Activated effector memory CD4-positive, alpha-beta T cell treated with anti-CD3 and anti-CD28 coated beads, Interleukin-2, amount 50 U/mL, for 16 hours (primary cell): ENCODE data around the gene L3MBTL3.
A peak's percentile ranks its signal among the peaks of the same experiment; 100 is the strongest.

Experiments
- DNase-seq: peaks from one replicate; pipeline ENCODE4 v3.0.0-alpha.2; 2020

The L3MBTL3 gene

DNA sequence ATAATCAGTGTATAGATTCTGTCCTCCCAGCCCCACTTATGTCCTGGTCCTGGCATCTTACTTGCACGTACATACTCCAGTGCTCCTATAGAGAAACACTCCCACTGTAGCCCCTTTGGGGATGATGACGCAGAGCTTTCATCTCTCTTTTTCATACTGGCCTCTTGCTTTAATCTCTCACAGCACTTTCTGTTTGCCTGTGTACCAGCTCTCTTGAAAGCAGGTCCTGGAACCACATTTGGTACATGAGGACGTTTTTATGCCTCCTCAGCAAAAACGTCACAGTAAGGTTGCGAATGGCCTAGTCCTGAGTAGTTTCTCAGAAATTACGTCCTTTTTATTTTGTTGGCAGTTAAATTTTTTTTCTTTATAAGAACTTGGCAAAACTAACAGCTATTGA lies 10.8 kb downstream of the L3MBTL3 start:
- DNase-seq, result no peak

- no peak for DNase-seq
Measured at GRCh38 chr6:130032758-130033340, 14.5 kb downstream of the L3MBTL3 start.

- no peak for DNase-seq
Measured at GRCh38 chr6:130033949-130034348, 15.6 kb downstream of the L3MBTL3 start.

GRCh38 chr6:130034378-130035146 lies 16.2 kb downstream of the L3MBTL3 start:
- peak; percentile 69 for DNase-seq

DNA sequence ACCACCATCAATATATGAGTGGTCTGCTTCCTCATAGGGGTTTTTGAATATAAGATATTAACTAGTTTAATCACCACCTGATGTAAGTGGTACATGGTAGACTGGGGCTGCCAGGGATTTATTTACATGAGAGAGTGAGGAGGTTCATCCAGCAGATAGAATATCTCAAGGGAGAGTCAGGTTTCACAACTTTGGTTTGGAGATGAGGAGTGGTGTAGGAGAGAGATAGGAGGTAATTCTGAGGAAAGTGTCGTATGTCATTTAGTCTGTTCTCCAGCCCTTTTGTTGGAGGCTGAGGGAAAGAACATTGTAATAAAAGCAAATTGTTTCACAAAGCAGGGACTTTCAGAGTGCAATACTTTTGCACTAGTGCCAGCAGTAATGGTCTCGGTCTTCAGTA lies 16.8 kb downstream of the L3MBTL3 start:
- no peak for DNase-seq

DNA sequence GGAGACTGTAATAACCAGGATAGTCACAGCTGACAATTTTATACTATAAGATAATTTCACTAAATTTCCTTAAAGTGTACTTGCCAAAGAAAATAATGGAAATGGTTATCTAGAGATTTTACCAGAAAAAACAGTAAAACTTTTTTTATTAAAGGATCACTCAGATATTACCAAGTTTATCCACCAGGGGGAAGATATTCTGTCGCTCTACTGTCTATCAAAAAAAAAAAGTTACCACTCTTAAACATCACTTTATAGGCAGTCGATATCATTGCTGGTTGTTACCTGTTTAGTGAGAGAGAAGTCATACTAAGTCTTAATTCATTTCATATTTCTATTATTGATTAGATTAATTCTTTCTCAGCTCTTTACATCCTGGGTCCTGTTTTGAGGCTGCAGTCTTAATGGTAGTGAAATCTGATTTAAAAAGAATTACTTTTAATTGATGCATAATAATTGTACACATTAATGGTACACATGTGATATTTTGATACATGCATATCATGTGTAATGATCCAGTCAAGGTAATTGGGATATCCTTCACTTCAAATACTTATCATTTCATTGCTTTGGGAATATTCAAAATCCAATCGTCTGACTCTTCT lies 18.9 kb downstream of the L3MBTL3 start:
- DNase-seq, result no peak

DNA sequence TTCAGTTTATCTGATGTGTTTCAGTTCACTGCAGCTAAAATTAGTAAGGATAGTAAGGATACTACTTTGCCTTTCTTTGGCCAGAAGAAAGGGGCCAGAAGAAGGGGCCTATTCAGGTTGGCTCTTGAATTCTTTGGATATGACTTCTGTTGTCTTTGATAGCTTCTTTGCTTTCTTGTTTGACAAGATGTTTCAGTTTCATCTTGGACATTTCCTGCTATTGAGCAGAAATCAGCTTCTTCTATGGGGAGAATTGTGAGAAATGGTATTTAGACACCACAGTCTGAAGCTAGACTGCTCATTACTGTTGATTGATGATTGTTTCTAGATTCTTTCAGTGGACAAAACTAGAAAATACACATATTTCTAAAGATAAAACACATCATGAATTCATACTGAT lies 23.2 kb downstream of the L3MBTL3 start:
- DNase-seq, result no peak

- no peak for DNase-seq
Measured at GRCh38 chr6:130043344-130043743, 25.0 kb downstream of the L3MBTL3 start.

DNA sequence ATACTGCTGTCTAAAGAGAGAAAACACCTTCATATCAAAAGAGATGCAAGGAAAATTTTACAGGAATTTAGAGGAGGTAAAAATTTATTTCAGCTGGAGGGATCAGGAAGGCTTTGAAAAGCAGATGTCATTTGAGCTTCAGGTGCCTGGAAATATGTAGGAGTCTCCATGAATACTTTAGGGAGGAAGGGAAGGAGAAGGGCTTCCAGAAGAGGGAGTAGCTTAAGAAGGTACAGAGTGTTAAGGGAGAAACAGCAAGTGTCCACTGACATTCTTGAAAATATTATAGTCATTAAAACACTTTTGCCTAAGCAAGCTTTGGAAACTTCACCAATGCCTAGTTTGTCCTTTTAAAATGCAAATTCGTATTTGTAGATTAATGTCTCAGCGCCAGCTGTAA lies 27.2 kb downstream of the L3MBTL3 start:
- no peak for DNase-seq

DNA sequence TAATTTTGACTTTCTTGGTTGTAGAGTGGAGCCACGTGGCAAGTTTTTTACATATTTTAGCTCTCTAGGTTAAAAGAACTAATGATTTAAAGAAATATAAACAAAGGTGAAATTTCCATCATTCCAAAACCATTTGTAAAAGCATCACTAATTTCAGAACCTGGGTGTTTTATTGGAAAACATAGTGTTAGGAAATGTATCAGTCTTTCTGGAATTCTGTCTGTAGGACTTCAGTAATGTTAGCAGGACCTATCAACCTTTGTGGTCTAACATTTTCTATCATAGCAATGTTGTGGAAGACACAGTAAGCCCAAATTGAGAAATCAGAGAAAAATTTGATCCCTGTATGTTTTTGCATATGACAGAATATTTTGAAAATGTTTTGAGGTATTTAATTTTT lies 28.3 kb downstream of the L3MBTL3 start:
- no peak for DNase-seq

GRCh38 chr6:130047088-130047995 lies 29.0 kb downstream of the L3MBTL3 start:
- DNase-seq, result no peak

DNA sequence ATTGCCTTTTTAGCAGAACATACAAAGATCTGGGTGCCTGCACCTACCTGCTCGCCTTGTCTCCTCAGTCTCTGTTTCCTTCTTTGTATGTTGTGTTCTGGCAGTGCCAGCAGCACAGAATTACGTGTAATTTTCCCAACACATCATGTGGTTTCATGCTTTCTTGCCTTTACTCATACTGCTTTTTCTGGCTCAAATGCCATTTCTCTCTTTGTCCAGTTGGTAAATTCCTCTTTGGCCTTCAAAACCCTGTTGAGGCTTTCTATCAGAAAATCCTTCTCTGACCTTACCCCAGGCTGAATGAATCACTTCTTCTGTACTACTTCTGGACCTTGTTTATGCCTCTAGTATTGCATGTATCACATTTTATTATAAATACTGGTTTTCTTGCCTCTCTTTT lies 31.8 kb downstream of the L3MBTL3 start:
- DNase-seq, result no peak

DNA sequence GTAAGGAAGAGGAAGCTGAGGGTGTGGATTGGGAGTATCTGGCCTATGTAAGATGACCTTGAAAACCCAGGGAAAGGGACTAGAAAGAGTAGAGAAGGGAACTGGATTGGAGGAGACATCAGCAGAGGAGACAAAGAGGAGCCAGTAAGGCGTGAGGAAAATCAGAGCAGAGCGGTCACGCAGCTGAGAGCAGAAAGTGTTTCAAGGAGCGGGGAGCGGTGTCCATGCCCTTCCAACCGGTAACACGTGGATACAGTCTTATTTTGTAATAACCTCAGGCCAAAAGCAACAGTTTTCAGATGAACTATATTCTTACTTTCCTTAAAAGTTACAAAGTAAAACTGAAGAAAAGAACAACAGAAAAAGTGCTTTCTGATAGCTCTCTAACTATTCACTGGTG lies 36.3 kb downstream of the L3MBTL3 start:
- DNase-seq, result no peak

DNA sequence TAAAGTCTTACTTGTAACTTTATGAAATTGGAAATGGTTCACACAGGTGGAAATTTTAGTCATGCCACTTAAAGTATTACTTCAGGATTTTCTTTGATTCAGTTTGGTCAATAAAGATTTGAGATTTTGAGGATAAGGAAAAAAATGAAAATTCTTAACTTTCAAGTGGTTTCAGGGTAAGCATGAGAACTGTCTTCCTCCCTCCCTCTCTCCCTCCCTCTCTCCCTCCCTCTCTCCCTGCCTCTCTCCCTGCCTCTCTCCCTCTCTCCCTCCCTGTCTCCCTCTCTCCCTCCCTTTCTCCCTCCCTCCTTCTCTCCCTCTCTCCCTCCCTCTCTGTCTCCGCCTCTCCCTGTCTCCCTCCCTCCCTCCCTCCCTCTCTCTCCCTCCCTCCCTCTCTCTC lies 36.9 kb downstream of the L3MBTL3 start:
- no peak for DNase-seq

DNA sequence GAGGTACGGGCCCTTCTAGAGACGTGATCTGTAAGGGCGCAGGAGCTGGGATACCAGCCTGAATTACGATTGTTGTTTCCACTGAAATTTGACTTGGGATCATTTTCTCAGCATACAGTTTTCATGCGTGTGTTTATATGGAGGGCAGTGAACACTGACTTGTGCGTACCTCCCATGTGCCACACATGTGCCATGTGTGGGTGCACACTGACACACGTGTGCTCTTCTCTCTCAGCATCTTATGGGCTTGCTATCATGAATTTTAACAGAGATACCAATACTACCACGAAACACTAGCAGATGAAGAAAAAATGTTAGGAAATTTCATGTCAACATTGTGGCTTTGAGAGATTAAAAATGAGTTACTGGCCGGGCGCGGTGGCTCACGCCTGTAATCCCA lies 39.1 kb downstream of the L3MBTL3 start:
- DNase-seq, result no peak

- DNase-seq, result no peak
Measured at GRCh38 chr6:130063806-130064205, 45.4 kb downstream of the L3MBTL3 start.

DNA sequence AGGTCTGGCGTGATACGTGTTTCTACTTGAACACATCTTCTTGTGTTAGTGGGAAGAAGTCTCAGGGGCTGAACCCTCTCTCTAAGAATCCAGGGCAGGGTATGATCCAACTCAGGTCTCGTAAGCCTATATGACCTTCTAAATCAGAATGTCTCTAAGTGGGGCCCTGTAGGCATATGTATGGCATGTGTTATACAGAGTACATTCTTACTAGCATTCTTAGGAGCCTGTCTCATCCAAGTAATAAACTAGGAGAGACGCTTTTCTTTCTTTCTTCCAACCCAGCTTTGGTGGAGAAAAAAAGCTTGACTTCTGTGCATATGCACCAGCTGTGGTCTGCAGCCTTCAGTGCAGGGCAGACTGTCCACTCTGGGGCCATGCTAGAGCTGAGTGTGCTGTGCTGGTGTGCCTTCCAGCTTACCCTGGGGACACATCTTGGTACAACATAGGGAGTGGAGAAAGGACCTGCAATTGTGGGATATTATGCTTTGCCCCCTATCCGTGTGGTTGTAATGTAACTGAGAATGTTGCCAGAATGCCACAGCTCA lies 47.3 kb downstream of the L3MBTL3 start:
- DNase-seq, result no peak

- DNase-seq, result no peak
Measured at GRCh38 chr6:130069485-130069884, 51.1 kb downstream of the L3MBTL3 start.

DNA sequence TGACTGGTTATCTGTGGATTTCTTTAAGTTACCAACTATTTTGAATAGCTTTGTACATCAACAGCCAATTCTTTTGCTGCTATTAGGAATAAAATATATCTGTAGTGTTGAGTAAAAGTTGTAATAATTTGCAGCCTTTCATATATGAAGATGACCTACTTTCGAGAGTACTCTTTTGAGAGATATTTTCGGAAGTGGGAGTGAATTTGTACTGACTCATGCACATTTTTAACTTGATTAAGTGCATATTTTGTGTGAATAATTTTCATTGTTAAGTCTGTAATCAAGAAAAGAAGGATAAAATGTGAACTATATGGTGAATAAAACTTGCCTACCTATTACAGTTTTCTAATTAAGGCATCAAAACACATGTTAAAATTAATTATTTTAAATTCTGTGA lies 51.9 kb downstream of the L3MBTL3 start:
- no peak for DNase-seq

GRCh38 chr6:130070792-130071191 lies 52.4 kb downstream of the L3MBTL3 start:
- DNase-seq, result no peak

GRCh38 chr6:130075879-130076460 lies 57.6 kb downstream of the L3MBTL3 start:
- DNase-seq, result no peak

DNA sequence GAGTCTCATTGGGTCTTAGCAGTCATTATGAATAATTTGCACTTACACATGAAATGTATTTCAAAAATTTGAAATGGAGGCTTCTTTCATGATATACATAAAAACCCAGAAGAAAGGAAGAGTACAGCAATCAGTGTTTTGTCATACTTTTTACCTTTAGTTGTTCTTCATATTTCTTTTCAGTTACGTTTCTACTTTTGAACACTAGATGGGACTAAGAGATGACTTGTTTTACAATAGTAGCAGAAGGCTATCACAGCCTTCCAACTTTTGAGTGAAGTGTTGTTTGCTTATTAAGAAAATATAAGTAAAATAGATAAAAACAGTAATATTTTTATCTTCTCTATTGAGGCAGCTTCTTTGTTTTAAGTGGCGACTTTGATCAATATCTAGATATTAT lies 58.1 kb downstream of the L3MBTL3 start:
- DNase-seq, result no peak

- no peak for DNase-seq
Measured at GRCh38 chr6:130090796-130091195, 72.4 kb downstream of the L3MBTL3 start.
